Suprapubic skin (tissue), 4 donors: ENCODE measurements around the gene GALR2. TPM values are rescaled to one million over a fixed set of nuclear protein-coding genes. Genes with fewer than 3 reads are reported as not detected.

Source experiments
- DNase-seq, 2 donors: peaks; one replicate each; pipeline ENCODE4 v3.0.0-alpha.2; 2019; ENCODE audit warnings: low spot score in 2 of 2
- H3K27ac ChIP-seq: fragments of 200-600 bp; sonication (generic); one replicate; pipeline ENCODE4 v1.5.1; 2019
- H3K27me3 ChIP-seq: fragments of 200-600 bp; sonication (generic); one replicate; pipeline ENCODE4 v1.5.1; 2019
- H3K36me3 ChIP-seq: fragments of 200-600 bp; sonication (generic); one replicate; pipeline ENCODE4 v1.5.1; 2019
- H3K4me1 ChIP-seq: fragments of 200-600 bp; sonication (generic); one replicate; pipeline ENCODE4 v1.5.1; 2019
- H3K4me3 ChIP-seq: fragments of 200-600 bp; sonication (generic); one replicate; pipeline ENCODE4 v1.5.1; 2019; ENCODE audit warnings: mild to moderate bottlenecking
- H3K9me3 ChIP-seq: fragments of 200-600 bp; sonication (generic); one replicate; pipeline ENCODE4 v1.5.1; 2019
- EP300 ChIP-seq: sonication (generic); formaldehyde crosslinking; IDR thresholded peaks from one replicate; pipeline ENCODE4 v1.6.1; 2017; ENCODE audit warnings: antibody characterized with exemption
- POLR2A ChIP-seq, 2 donors: fragments of 450-650 bp; IDR thresholded peaks; one replicate each; pipeline ENCODE4 v1.6.1; 2017; ENCODE audit warnings: antibody characterized with exemption in 2 of 2, mild to moderate bottlenecking in 2 of 2, moderate library complexity in 2 of 2
- POLR2AphosphoS5 ChIP-seq, 3 donors: sonication (generic); formaldehyde crosslinking; IDR thresholded peaks; one replicate each; pipeline ENCODE4 v1.6.1; 2017; ENCODE audit warnings: antibody characterized with exemption in 3 of 3
- WGBS: methylation state at CpG from one replicate; pipeline ENCODE4 v1.1.5; 2018; 5-methylcytosine and 5-hydroxymethylcytosine counted together
- total RNA-seq, 4 donors: library from RNA; depleted of rRNA; stranded (reverse); fragments of >200 nt; gene quantifications; one replicate each; pipeline ENCODE4 v1.1.0, GENCODE V29; 2016
- TF ChIP-seq, protein P1 (sequence below), 2 donors: fragments of 200-600 bp in 1 of 2; fragments of 450-650 bp in 1 of 2; sonication (generic) in 1 of 2; IDR thresholded peaks; one replicate each; pipeline ENCODE4 v1.5.1; 2016 to 2019; ENCODE audit warnings: antibody characterized with exemption in 2 of 2, mild to moderate bottlenecking in 1 of 2, moderate library complexity in 1 of 2

GALR2 gene
- total RNA-seq, 4 donors from 2014 or later: 1.2 TPM; not detected in 3

GRCh38 chr17:76032073-76032779 is 42.4 kb upstream of the GALR2 start:
- no peaks in the 10 kb centered on the region for H3K27me3 ChIP-seq
- peaks cover 34% of the 10 kb centered on the region for H3K4me1 ChIP-seq
- no peak overlapping the region for H3K27ac ChIP-seq
- no peak for TF ChIP-seq POLR2AphosphoS5 (IDR thresholded peaks at IDR 0.05)
- no peak for TF ChIP-seq POLR2A (IDR thresholded peaks at IDR 0.05)
- TF ChIP-seq EP300: no peak
- TF ChIP-seq, protein P1, sequence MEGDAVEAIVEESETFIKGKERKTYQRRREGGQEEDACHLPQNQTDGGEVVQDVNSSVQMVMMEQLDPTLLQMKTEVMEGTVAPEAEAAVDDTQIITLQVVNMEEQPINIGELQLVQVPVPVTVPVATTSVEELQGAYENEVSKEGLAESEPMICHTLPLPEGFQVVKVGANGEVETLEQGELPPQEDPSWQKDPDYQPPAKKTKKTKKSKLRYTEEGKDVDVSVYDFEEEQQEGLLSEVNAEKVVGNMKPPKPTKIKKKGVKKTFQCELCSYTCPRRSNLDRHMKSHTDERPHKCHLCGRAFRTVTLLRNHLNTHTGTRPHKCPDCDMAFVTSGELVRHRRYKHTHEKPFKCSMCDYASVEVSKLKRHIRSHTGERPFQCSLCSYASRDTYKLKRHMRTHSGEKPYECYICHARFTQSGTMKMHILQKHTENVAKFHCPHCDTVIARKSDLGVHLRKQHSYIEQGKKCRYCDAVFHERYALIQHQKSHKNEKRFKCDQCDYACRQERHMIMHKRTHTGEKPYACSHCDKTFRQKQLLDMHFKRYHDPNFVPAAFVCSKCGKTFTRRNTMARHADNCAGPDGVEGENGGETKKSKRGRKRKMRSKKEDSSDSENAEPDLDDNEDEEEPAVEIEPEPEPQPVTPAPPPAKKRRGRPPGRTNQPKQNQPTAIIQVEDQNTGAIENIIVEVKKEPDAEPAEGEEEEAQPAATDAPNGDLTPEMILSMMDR (IDR thresholded peaks at IDR 0.05): no peak
- H3K9me3 ChIP-seq: no peaks in the 10 kb centered on the region
- H3K36me3 ChIP-seq: no peaks in the 10 kb centered on the region
- 75% methylated on average over 15 of the region's 20 CpGs for WGBS
- DNase-seq: no peak
- no peak overlapping the region for H3K4me3 ChIP-seq

- no peaks in the 10 kb centered on the region for H3K9me3 ChIP-seq
- peaks cover 30% of the 10 kb centered on the region for H3K4me1 ChIP-seq
Measured at GRCh38 chr17:76032780-76033108, 41.8 kb upstream of the GALR2 start.

DNA sequence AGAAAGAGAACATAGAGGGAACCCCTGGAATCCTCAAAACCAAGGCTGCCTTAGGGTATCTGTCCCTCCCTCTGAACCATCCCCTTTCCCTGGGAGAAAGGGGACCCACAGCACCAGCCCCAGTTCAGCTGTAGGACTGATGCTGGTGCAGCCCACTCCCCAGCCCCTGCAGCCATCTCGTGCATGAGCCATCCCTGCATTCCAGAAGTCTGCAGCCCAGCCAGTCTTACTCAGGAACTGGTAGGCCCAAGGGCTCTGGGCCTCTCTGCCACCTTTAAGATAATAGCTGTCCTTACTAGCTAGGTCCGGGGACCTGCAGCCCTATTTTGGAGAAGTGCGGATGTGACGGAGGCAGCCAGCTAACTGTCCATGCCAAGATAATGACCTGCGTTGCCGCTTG is 41.4 kb upstream of the GALR2 start:
- TF ChIP-seq EP300: no peak
- TF ChIP-seq POLR2A (IDR thresholded peaks at IDR 0.05): no peak
- no peak for TF ChIP-seq POLR2AphosphoS5 (IDR thresholded peaks at IDR 0.05)
- TF ChIP-seq, protein P1 (IDR thresholded peaks at IDR 0.05): no peak
- Histone ChIP-seq H3K9me3 (no peaks in the 10 kb centered on the region), H3K4me1 (peaks cover 27% of the 10 kb centered on the region), H3K27ac (no peak overlapping the region), H3K36me3 (peaks cover 3% of the 10 kb centered on the region), H3K4me3 (no peak overlapping the region), H3K27me3 (no peaks in the 10 kb centered on the region)
- no peak for DNase-seq
- 100% methylated on average over 6 of the region's 6 CpGs for WGBS

More at GRCh38 chr17:76032780-76033108, 41.8 kb upstream of the GALR2 start:
- WGBS: 91% methylated on average over 5 of the region's 5 CpGs
- Histone ChIP-seq H3K36me3 (no peaks in the 10 kb centered on the region), H3K27me3 (no peaks in the 10 kb centered on the region), H3K27ac (no peak overlapping the region), H3K4me3 (no peak overlapping the region)
- TF ChIP-seq POLR2A (IDR thresholded peaks at IDR 0.05): no peak
- no peak for DNase-seq

DNA sequence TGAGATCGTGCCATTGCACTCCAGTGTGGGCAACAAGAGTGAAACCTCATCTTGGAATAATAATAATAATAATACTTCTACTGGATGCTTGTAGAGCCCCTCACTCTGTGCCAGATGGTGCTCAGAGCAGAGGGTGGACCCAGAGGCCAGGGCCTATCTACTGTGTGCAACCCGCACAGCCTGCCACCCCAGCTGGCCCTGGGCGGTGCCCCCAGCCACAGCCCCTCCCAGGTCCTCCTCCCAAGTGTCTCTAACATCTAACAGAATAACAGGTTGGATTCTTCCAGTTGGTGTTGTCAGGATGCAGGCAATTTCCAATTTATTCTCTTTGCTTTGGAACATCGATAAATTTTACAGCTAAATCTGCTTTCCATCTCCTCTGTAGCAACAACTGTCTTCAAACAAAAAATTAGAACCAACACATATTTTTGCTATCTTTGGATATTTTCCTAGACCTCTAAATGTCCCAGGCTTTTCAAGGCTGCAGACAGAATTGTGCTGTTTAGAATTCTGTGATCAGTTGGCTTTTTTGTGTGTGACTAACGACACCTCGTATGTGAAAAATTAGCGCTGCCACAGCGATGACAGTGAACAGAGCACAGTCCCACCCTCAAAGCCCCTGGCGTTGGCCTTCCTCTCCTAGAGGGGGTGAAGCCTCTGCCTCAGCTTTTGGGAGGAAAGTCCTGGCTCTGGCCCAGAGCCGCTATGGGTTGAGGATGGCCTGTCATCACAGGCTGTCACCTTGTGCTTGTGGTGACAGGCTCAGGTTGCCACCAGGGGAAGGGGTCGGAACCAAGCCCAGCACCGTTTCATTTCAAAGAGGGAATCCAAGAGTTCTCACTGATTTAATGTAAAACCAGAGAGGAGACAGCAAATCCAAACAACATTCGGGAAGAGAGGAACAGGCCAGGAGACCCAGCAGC is 39.9 kb upstream of the GALR2 start:
- H3K27me3 ChIP-seq: no peaks in the 10 kb centered on the region
- H3K27ac ChIP-seq: no peak overlapping the region
- peaks cover 11% of the 10 kb centered on the region for H3K4me1 ChIP-seq
- no peaks in the 10 kb centered on the region for H3K9me3 ChIP-seq
- TF ChIP-seq EP300 (no peak), POLR2AphosphoS5 (IDR thresholded peaks at IDR 0.05) (no peak), POLR2A (IDR thresholded peaks at IDR 0.05) (no peak)
- TF ChIP-seq, protein P1 (IDR thresholded peaks at IDR 0.05): no peak
- WGBS: 78% methylated on average over 13 of the region's 13 CpGs
- no peak for DNase-seq
- no peak overlapping the region for H3K4me3 ChIP-seq
- H3K36me3 ChIP-seq: peaks cover 18% of the 10 kb centered on the region

GRCh38 chr17:76036497-76037261 is 37.9 kb upstream of the GALR2 start:
- DNase-seq: no peak
- peaks cover 38% of the 10 kb centered on the region for H3K36me3 ChIP-seq
- TF ChIP-seq POLR2A (IDR thresholded peaks at IDR 0.05) (no peak), POLR2AphosphoS5 (IDR thresholded peaks at IDR 0.05) (no peak), EP300 (no peak)
- TF ChIP-seq, protein P1 (IDR thresholded peaks at IDR 0.05): no peak
- H3K27ac ChIP-seq: no peak overlapping the region
- H3K9me3 ChIP-seq: no peaks in the 10 kb centered on the region
- 53% methylated on average over 19 of the region's 22 CpGs for WGBS
- H3K27me3 ChIP-seq: no peaks in the 10 kb centered on the region
- H3K4me3 ChIP-seq: no peak overlapping the region
- peaks cover 7% of the 10 kb centered on the region for H3K4me1 ChIP-seq
